ENCODE measurements around the gene NDE1.
A peak's percentile ranks its signal among the peaks of the same experiment; 100 is the strongest.
"Not testable (repeated sequence)": the region's sequence is repeated elsewhere in the genome, so short reads cannot be mapped to it uniquely, and the experiment has no call there.

The NDE1 gene

DNA sequence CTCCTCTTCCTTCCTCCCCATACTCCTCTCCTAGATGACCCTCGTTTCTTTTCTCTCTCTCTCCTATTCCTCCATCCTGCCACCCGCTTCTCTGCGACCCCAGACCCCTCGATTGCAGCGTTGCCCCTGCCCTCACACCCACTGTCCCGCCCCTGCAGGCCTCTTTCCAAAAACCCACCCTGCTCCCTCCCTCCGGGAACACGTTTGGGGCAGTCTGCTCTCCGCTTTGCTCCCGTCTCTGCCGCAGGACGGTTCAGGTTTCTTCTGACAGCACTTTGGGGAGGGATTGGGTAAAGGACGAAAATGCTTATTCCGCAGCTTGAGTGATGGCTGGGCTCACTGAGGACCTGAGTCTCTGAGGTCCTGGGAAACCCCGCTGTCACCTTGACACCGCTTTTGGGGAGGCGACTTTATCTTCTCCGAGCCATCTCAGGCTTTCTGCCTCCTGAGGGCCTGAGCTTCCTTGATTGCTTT is 690 bp downstream of the NDE1 start:
- DNase-seq (ENCODE audit: low read depth in 3 of 3) = no peak

DNA sequence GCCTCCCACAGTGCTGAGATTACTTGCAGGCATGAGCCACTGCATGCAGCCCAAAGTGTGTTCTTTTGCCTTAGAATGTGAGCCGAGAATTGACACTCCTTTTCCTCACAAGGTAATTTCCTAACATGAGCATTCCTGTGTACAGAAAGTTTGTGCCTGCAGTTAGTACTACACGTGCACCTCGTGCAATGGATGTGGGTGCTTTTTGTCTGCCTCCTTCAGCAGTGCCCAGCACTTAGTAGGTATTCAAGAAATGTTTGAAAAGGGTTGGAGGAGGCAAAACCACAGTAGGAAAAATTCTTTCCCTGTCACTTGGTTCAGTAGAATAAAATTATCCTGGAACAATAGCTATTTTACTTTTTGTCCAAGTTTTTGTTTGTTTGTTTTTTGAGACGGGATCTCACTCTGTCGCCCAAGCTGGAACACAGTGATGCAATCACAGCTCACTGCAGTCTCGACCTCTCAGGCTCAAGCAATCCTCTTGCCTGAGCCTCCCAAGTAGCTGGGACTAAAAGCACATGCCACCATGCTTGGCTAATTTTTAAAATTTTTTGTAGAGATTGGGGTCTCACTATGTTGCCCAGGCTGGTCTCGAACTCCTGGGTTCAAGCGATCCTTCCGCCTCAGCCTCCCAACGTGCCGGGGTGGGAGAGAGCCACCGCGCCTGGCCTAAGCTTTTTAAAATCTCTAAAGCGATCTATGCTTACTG is 2.4 kb downstream of the NDE1 start:
- no peak for DNase-seq (ENCODE audit: low read depth in 3 of 3)

DNA sequence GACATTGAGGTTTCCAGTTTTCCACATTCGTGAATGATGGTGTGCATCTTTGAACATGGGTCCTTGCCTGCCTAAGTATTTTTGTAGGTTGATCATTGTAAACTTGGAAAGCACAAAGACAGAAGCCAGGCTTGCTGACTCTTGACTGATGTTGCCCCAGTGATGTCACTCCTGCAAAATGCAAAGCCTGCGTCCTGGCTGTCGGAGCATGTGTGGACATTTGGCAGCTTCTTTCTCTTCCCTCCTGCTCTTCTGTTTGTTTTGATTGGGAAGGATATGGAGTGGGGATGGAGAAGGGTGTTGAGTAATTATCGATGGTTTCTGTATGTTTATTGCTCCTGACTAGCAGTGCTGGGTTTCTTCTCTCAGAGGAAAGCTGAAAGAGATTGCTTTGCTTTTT is 3.2 kb downstream of the NDE1 start:
- DNase-seq (ENCODE audit: low read depth in 3 of 3) = no peak

DNA sequence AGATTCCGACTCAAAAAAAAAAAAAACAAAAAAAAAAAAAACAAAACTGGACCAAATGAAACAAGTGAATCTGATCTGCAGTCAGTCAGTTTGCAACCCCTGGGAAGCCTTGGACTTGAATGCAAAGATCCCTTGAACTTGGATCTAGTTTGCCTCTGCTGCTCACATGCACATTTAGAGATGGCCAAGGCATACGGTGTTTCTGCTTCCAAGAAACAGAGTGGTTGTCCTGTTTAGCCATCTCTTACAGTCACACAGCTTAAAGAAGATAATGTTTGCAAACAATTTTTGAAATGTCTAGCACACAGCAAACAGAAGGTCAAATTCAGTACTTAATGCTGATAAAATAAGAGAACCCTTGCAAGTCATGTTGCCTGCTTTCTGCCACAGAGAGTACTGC is 4.5 kb downstream of the NDE1 start:
- no peak for DNase-seq (ENCODE audit: low read depth in 3 of 3)

DNA sequence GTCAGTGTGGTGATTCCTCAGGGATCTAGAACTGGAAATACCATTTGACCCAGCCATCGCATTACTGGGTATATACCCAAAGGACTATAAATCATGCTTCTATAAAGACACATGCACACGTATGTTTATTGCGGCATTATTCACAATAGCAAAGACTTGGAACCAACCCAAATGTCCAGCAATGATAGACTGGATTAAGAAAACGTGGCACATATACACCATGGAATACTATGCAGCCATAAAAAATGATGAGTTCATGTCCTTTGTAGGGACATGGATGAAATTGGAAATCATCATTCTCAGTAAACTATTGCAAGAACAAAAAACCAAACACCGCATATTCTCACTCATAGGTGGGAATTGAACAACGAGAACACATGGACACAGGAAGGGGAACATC is 5.5 kb downstream of the NDE1 start:
- not testable (repeated sequence) for DNase-seq (ENCODE audit: low read depth in 3 of 3)

DNA sequence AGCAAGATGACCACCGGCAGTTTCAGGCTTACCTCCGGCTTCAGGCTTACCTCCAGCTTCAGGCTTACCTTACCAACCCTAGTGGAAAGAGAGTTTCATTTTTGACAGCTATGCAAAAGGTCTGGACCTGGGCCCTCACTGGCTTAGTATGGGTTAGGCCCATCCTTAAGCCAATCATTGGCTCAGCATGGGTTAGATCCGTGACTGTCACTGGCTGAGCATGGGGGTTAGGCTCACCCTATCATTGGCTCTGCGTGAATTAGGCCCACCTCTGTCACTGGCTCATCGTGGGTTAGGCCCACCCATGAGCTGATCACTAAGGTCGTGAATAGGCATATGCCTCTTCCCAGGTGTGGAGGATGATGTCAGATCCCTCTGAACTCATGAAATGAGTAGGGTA is 8.1 kb downstream of the NDE1 start:
- DNase-seq (ENCODE audit: low read depth in 3 of 3) = no peak

DNA sequence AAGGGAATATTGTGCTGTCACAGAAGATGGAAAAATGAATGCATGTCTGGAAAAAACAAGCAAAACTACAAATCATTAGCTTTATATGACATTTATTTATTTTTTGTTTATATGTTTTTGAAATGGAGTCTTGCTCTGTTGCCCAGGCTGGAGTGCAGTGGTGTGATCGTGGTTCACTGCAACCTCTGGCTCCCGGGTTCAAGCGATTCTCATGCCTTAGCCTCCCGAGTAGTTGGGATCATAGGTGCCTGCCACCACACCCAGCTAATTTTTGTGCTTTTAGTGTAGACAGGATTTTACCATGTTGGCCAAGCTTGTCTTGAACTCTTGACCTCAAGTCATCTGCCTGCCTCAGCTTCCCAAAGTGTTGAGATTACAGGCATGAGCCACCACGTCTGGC is 8.5 kb downstream of the NDE1 start:
- no peak for DNase-seq (ENCODE audit: low read depth in 3 of 3)

DNA sequence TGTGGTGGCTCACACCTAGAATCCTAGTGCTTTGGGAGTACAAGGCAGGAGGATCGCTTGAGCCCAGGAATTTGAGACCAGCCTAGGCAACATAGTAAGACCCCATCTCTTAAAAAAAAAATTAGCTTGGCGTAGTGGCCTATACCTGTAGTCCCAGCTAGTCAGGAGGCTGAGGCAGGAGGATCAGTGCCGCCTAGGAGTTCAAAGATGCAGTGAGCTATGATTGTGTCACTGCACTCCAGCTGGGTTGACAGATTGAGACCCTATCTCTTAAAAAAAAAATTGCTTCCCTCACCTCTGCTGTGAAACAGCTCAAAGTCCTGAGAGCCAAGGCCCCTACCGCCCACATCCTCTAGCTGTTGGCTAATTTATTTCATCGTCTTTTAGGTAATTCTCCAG is 10.2 kb downstream of the NDE1 start:
- DNase-seq (ENCODE audit: low read depth in 3 of 3) = no peak

DNA sequence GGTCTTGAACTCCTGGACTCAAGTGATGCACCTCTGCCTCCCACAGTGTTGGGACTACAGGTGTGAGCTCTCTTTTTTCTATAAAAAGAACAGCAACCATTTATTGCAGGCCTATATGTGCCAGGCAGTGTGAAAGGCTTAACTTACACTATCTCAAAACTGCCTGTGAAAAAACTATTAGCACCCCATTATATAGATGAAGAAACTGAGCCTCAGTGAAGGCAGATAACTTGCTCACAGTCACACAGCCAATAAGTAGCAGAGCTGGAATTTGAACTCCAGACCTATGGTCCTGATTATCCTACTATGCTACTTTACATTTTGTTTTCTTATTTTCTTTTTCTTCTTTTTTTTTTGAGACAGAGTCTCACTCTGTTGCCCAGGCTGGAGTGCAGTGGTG is 15.1 kb downstream of the NDE1 start:
- DNase-seq (ENCODE audit: low read depth in 3 of 3) = no peak

DNA sequence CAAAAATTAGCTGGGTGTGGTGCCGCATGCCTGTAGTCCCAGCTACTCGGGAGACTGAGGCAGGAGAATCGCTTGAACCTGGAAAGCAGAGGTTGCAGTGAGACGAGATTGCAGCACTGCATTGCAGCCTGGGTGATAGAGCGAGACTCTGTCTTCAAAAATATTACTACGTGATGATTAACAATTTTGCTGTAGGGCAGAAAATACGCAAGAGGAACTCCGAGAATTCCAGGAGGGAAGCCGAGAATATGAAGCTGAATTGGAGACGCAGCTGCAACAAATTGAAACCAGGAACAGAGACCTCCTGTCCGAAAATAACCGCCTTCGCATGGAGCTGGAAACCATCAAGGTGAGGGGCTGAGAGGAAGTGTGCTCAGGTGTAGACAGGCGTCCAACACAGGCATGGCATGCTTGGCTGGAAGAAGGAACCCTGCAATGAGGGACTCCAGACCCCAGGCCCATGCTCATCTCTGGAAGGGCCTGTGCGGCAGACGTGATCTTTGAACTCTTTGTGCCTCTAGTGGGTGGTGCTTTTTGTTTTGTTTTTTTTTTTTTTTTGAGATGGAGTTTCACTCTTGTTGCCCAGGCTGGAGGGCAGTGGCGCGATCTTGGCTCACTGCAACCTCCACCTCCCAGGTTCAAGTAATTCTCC is 17.2 kb downstream of the NDE1 start:
- DNase-seq (ENCODE audit: low read depth in 3 of 3) = no peak

DNA sequence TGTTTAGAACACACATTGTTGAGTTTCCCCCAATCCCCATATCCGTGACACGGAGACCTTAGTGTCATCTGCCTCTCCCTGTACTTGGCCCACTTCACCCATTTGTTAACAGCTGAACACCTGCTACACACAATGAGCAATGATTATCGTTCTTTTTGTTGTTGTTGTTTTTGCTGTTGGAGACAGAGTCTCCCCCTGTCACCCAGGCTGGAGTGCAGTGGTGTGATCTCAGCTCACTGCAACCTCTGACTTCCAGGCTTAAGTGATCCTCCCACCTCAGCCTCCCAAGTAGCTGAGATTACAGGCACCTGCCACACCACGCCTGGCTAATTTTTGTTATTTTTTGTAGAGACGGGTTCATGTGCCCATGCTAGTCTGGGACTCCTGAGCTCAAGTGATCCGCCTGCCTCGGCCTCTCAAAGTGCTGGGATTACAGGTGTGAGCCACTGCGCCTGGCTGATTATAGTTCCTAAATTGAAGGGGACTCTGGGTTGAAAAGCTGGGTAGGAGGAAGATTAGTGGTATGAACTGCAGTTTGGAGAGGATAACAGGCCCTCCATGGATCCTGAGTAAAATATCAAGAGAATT is 21.6 kb downstream of the NDE1 start:
- DNase-seq (ENCODE audit: low read depth in 3 of 3) = no peak

DNA sequence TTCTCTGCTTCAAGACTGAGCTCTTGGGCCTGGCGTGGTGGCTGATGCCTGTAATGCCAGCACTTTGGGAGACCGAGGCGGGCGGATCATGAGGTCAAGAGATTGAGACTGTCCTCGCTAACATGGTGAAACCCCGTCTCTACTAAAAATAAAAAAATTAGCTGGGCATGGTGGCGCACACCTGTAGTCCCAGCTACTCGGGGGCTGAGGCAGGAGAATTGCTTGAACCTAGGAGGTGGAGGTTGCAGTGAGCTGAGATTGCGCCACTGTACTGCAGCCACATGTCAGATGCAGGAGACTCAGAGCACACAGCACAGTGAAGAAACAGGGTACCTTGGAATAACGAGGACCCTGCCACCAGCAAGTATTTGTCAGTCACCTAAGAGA is 22.1 kb downstream of the NDE1 start:
- not testable (repeated sequence) for DNase-seq (ENCODE audit: low read depth in 3 of 3)

DNA sequence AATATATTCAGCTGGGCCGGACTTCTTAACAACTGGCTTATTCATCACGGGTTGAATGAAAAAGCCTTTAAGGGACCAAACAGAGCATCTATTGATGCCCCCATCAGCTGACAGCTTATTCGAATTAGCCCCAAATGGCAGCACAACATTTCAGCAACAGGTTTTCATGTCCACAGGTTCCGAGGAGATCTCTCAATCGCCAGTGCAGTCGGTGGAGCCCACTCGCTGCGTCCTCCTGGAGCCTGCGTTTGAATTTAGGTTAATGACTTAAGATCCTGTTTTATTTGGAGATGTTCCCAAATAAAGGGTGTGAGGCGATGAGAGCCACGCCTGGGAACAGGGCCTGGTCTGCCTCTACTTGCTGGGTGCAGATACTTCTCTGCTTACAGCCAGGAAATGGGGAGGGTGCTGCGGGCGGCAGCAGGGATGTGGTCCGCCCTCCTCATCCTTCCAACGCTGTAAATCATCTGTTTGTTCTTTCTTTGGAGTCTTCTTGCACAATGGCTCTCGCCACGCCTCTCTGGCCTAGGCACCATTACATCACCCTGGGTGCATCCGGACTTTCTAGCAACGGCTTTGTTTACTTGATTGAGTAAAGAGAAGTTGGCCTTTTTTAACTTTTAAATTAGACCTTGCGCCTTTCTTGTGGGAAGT is 22.6 kb downstream of the NDE1 start:
- DNase-seq (ENCODE audit: low read depth in 3 of 3) = peak in 2 of 3 experiments; percentile 15 to 35

DNA sequence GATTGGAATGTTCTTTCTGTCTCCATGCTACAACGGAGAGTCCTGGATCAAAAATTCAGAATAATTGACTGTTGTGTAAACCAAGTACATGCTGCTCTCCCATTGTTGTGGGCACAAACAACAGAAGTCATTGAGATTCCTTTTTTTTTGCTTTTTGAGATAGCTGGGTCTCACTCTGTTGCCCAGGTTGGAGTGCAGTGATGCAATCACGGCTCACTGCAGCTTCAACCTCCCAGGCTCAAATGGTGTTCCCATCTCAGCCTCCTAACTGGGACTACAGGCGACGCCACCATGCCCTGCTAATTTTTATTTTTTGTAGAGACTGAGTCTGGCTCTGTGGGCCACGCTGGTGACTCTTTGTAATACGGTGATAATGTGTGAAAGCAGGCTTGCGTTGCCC is 24.5 kb downstream of the NDE1 start:
- no peak for DNase-seq (ENCODE audit: low read depth in 3 of 3)

DNA sequence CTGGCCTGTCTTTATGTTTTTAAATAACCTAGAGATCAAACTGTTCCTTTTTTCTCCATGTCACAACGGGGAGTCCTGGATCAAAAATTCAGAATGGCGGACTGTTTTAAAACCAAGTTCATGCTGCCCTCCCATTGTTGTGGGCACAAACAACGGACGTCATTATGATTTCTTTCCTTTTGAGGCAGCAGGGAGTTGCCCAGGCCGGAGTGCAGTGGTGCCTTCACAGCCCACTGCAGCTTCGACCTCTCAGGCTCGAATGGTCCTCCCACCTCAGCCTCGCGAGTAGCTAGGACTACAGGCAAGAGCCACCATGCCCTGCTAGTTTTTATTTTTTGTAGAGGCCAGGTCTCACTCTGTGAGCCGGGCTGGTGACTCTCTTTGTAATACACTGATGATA is 26.5 kb downstream of the NDE1 start:
- DNase-seq (ENCODE audit: low read depth in 3 of 3) = no peak

DNA sequence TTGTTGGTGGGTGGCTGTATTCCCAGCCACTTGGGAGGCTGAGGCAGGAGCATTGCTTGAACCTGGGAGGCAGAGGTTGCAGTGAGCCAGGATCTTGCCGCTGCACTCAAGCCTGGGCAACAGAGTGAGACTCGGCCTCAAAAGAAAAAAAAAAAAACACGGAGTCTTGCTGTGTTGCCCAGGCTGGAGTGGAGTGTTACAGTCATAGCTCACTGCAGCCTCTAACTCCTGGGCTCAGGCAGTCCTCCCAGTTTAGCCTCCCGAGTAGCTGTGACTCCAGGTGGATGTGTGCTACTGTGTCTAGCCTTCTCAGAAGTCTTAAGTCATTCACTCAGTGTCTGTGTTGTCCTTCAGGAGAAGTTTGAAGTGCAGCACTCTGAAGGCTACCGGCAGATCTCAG is 27.4 kb downstream of the NDE1 start:
- DNase-seq (ENCODE audit: low read depth in 3 of 3) = no peak

DNA sequence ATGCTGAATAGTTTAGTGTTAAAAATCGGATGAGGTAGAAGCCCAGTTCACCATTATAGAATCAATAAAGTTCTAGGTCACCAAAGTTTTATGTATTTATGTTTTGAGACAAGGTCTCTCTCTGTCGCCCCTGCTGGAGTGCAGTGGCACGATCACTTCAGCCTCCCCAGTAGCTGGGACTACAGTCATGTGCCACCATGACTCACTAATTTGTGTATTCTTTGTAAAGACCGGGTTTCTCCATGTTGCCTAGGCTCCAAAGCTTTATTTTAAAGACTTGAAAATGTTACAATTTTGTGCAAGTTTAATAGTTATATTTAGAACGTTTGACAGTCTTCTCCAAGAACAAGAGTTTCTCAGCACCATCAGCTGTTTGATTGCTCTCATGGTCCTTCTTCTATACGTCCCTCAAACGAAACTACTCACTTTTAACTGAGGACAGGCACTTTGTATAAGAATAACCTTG is 32.1 kb downstream of the NDE1 start:
- DNase-seq (ENCODE audit: low read depth in 3 of 3) = peak in 2 of 3 experiments; percentile 21

DNA sequence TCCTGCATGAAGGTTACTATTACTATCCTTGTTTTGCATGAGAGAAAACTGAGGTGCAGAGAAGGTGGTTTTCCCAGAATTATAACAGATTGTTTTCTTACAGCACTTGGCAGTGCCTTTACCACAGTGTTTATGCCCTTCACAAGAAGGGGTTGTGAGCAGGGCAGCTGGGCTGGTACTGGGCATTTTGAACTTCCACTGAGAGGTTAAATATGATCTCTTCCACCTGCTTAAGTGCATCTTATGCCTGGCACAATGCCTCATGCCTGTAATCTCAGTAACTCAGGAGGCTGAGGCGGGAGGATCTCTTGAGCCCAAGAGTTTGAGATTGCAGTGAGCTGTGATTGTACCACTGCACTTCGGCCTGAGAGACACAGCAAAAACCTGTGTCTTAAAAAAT is 36.2 kb downstream of the NDE1 start:
- no peak for DNase-seq (ENCODE audit: low read depth in 3 of 3)

DNA sequence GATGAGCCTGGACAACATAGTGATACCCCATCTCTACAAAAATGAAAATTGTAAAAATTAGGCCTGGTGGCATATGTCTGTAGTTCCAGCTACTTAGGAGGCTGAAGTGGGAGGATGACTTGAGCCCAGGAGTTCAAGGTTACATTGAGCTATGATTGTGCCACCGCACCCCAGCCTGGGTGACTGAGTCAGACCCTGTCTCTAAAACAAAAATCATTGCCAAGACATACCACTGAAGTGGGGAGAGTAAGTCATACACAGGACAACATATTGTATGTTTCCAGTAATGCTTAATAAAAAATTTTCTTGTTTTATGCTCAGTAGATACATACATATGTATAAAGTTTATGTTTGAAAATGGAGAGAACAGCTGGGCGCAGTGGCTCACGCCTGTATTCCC is 39.2 kb downstream of the NDE1 start:
- DNase-seq (ENCODE audit: low read depth in 3 of 3) = no peak

DNA sequence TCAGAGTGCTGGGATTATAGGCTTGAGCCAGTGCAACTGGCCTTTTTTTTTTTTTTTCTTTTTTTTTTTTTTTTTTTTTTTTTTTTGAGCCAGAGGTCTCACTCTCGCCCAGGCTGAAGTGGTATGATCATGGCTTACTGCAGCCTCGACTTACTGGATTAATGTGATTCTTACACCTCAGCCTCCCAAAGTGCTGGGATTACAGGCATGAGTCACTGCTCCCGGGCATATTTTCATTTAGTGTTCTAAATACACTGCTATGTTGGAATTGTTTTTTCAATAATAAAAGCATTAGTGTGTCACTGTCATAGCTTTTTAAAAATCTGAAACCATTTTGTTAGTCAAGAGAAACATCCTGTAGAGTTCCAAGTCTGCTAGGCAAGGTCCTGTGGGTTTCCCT is 40.3 kb downstream of the NDE1 start:
- DNase-seq (ENCODE audit: low read depth in 3 of 3) = no peak

DNA sequence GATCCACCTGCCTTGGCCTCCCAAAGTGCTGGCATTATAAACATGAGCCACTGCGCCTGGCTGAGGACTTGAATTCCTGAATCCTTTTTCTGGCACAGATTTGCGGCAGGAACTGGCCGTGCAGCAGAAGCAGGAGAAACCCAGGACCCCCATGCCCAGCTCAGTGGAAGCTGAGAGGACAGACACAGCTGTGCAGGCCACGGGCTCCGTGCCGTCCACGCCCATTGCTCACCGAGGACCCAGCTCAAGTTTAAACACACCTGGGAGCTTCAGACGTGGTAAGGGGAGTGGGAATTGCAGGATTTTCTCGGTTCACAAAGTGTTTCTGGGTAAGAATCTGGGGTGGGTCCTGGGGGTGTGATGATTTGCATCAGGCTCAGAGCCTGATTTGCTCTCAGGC is 41.0 kb downstream of the NDE1 start:
- DNase-seq (ENCODE audit: low read depth in 3 of 3) = no peak

DNA sequence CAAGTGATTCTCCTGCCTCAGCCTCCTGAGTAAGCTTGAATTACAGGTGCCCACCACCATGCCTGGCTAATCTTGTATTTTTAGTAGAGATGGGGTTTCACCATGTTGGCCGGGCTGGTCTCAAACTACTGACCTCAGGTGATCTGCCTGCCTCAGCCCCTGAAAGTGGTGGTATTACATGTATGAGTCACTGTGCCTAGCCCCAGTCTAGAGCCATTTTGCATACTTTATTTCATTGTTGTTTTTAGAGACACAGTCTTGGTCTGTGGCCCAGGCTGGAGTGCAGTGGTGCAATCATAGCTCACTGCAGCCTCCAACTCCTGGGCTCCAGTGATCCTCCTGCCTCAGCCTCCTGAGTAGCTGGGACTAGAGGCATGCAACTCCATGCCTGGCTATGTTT is 42.5 kb downstream of the NDE1 start:
- not testable (repeated sequence) for DNase-seq (ENCODE audit: low read depth in 3 of 3)

DNA sequence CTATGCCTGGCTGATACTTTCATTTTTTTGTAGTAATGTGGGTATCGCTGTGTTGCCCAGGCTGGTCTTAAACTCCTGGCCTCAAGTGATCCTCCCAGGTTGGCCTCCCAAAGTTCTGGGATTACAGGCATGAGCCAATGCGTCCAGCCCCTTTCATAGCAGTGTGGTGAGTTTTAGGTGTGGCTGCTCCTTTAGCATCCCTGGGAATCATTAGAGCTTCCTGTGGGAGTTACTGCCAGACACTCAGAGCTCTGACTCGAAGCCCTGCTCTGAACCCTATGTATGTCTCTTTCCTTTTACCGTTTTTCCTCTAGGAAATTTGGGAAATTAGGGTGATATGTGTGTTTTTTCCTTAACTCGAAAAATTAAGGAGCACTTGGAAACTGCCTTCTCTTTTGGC is 44.5 kb downstream of the NDE1 start:
- DNase-seq (ENCODE audit: low read depth in 3 of 3) = no peak
